ENCODE data around the gene SLC6A11. TPM values are rescaled to one million over a fixed set of nuclear protein-coding genes. Genes with fewer than 3 reads are reported as not detected.

The SLC6A11 gene
- polyA plus RNA-seq, 2 of the 4 experiments (the other 2 are of a cell fraction), result 0.03 TPM

DNA sequence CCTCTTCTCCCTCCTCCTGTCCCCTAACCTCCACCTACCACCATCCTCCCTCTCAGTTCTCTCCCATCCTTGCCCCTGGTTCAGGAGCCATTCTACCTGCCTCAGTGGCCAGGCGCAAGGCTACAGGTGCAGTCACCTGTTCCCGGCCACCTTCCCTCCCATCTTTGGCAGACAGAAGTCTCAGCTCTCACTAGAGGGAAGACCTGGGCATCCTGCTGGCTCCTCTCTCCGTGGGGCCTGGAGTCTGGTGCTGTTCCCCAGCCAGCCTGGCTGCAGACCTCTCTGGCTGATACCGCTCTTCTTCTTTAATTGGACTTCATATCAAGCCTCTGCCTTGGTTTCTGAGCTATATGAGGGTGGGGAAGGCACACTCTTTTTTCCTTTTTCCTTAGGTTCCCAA lies 123.5 kb downstream of the SLC6A11 start:
- no peaks in the 10 kb centered on the region for H3K4me1 ChIP-seq
- DNase-seq (ENCODE audit: low read depth in 1 of 2, low spot score in 1 of 2) (no peak), ATAC-seq (no peak), FAIRE-seq (no peak)
- no peak overlapping the region for H3K27ac ChIP-seq
- CTCF ChIA-PET, result interaction anchor here (0.9 to 1.4 kb wide), 2 partner anchors 10 to 181 kb away, joined by 3 read pairs; no protein-coding TSS in a partner anchor
- POLR2A ChIA-PET, result no interaction called here
- no peak overlapping the region for H3K4me3 ChIP-seq
- H3K9me3 ChIP-seq, result peaks cover 9% of the 10 kb centered on the region; the same call in 2 of the 3 replicates
- WGBS (ENCODE audit: missing lambda C conversion rate), result 55% methylated on average over 4 of the region's 4 CpGs
- no peak overlapping the region for H3K4me2 ChIP-seq
- TF ChIP-seq JUN (IDR thresholded peaks at IDR 0.05), result no peak

GRCh38 chr3:10940106-10940505 lies 124.1 kb downstream of the SLC6A11 start:
- H3K27ac ChIP-seq, result no peak overlapping the region
- POLR2A ChIA-PET, result no interaction called here
- no peak for ATAC-seq
- no peak for DNase-seq (ENCODE audit: low read depth in 1 of 2, low spot score in 1 of 2)
- H3K4me1 ChIP-seq, result no peaks in the 10 kb centered on the region
- H3K4me2 ChIP-seq, result no peak overlapping the region
- FAIRE-seq, result no peak
- no peak overlapping the region for H3K4me3 ChIP-seq
- CTCF ChIA-PET, result interaction anchor here (0.9 to 1.4 kb wide), 2 partner anchors 9 to 182 kb away, joined by 3 read pairs; no protein-coding TSS in a partner anchor
- H3K9me3 ChIP-seq, result peaks cover 9% of the 10 kb centered on the region; the same call in 2 of the 3 replicates
- 65% methylated on average over 12 of the region's 12 CpGs for WGBS (ENCODE audit: missing lambda C conversion rate)
- TF ChIP-seq, protein P1, sequence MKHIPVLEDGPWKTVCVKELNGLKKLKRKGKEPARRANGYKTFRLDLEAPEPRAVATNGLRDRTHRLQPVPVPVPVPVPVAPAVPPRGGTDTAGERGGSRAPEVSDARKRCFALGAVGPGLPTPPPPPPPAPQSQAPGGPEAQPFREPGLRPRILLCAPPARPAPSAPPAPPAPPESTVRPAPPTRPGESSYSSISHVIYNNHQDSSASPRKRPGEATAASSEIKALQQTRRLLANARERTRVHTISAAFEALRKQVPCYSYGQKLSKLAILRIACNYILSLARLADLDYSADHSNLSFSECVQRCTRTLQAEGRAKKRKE (CRISPR knock-in tag; IDR thresholded peaks at IDR 0.05; ENCODE audit: low read depth), result no peak
- TF ChIP-seq CTCF (IDR thresholded peaks at IDR 0.05) (no peak), MYC (IDR thresholded peaks at IDR 0.05; ENCODE audit: borderline replicate concordance, low read length) (no peak), SREBF2 (IDR thresholded peaks at IDR 0.05) (no peak), RNF2 (IDR thresholded peaks at IDR 0.05; ENCODE audit: borderline replicate concordance, low read depth) (no peak), RAD21 (conservative IDR thresholded peaks at IDR 0.05 in 1 of 2, IDR thresholded peaks at IDR 0.05 in 1 of 2) (no peak), MAX (IDR thresholded peaks at IDR 0.05) (no peak), ZFP36 (IDR thresholded peaks at IDR 0.05; ENCODE audit: borderline replicate concordance, partially characterized antibody) (no peak), NR3C1 (IDR thresholded peaks at IDR 0.05) (no peak), HOXB13 (CRISPR knock-in tag; IDR thresholded peaks at IDR 0.05; ENCODE audit: low read depth) (no peak), EHF (CRISPR knock-in tag; IDR thresholded peaks at IDR 0.05) (no peak), ZC3H11A (IDR thresholded peaks at IDR 0.05) (no peak), CBX8 (IDR thresholded peaks at IDR 0.05) (no peak), POLR2AphosphoS2 (conservative IDR thresholded peaks at IDR 0.05; ENCODE audit: low read length) (no peak)

- ATAC-seq, result 0 out of 6 replicates have a peak, but pooled peaks of 1 of the 2 experiments have one; percentile 26
- 60% methylated on average over 1 of the region's 1 CpG for WGBS (ENCODE audit: missing lambda C conversion rate)
- POLR2A ChIA-PET, result no interaction called here
- no peak for DNase-seq (ENCODE audit: low read depth in 1 of 2, low spot score in 1 of 2)
- CTCF ChIA-PET, result interaction anchor here (0.6 to 7.4 kb wide), 7 partner anchors 13 to 184 kb away, joined by 3 to 164 read pairs (median 4); no protein-coding TSS in a partner anchor
- FAIRE-seq, result no peak
- no peak for TF ChIP-seq HEYL (CRISPR knock-in tag; IDR thresholded peaks at IDR 0.05)
- peak; percentile 43 for TF ChIP-seq CTCF (IDR thresholded peaks at IDR 0.05)
- no peak for TF ChIP-seq MYC (IDR thresholded peaks at IDR 0.05; ENCODE audit: borderline replicate concordance, low read length)
- TF ChIP-seq RAD21 (conservative IDR thresholded peaks at IDR 0.05 in 1 of 2, IDR thresholded peaks at IDR 0.05 in 1 of 2), result peak in 1 of 2 experiments; percentile 20; a peak in 1 of 5 replicates
- Histone ChIP-seq H3K4me2 (no peak overlapping the region), H3K27ac (no peak overlapping the region), H3K4me1 (no peaks in the 10 kb centered on the region), H3K9me3 (peaks cover 9% of the 10 kb centered on the region; the same call in 2 of the 3 replicates), H3K4me3 (no peak overlapping the region)
These were observed 125.9 kb downstream of the SLC6A11 start for GRCh38 chr3:10941972-10942371.
